PC-9 (cell line): Measurements from ENCODE around the gene ITGA6.

ENCODE experiments used
- CTCF ChIP-seq: fragments of 200-600 bp; sonication (generic); conservative IDR thresholded peaks from 2 replicates; pipeline ENCODE4 v1.6.1; 2017; ENCODE audit warnings: mixed run types, antibody characterized with exemption, mild to moderate bottlenecking, moderate library complexity
- EZH2 ChIP-seq: fragments of 200-600 bp; sonication (generic); IDR thresholded peaks from 2 replicates; pipeline ENCODE4 v1.8.0; 2017; ENCODE audit warnings: antibody characterized with exemption, low read depth

- TF ChIP-seq CTCF (no peak), EZH2 (no peak)
Observed at GRCh38 chr2:172513524-172513900, 86.1 kb downstream of the ITGA6 start.
